ENCODE data around the gene CNTNAP5. TPM values are rescaled to one million over a fixed set of nuclear protein-coding genes. Genes with fewer than 3 reads are reported as not detected.

Gene CNTNAP5
- total RNA-seq, 1 donor from 2014 or later, result not detected

DNA sequence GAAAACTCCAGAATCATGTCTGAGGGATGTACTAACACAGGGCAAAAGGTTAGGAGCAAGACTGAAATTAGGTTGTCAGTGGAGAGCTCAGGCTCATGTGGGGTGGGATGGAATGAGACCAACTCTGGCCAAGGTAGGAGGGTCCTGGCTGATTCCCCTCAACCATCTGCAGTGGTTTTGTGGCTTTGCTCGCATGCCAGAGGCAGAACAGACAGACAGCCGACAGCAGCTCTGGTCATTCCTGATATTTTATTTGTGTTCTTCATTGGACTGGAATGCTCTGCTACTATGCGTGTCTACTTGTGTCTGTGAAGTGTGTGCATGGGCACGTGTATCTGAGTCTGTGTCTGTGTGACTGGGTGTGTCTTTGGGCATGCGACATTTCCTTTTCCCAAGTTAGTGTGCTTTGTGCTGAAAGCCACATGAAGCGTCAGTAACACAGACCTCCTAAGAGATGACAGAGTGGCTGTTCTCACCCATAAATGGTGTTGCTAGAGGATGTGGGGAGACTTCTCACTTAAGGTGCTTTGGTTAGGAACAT is 239.5 kb downstream of the CNTNAP5 start:
- FAIRE-seq (no peak), DNase-seq (ENCODE audit: low read depth) (no peak)
- TF ChIP-seq CTCF (IDR thresholded peaks at IDR 0.05; ENCODE audit: insufficient read depth, low read length, severe bottlenecking), result no peak
- no peaks in the 10 kb centered on the region for H3K36me3 ChIP-seq (ENCODE audit: control insufficient read depth, insufficient read depth, low read length)
- no peaks in the 10 kb centered on the region for H3K27me3 ChIP-seq (ENCODE audit: control insufficient read depth, insufficient read depth, low read length)
- no peak overlapping the region for H3K4me3 ChIP-seq (ENCODE audit: low read depth, low read length)

DNA sequence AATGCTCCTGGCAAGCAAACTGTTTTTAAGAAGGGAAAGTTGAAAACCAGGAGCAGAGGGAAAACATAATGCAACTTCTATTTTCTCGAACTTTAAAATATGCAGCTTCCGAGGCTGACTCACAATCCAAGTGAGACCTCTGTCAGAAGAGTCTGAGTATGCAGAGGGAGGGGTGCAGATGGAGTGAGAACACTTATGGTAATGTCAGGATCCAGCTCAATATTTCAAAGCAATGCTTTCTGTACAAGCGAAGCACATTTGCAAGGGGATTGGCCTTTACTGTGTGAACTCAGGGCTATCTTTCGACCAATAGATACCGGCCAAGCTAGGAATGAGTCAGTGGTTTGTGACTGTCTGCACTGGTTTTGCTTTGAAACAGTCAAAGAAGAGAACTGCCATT is 242.7 kb downstream of the CNTNAP5 start:
- Histone ChIP-seq H3K27me3 (ENCODE audit: control insufficient read depth, insufficient read depth, low read length) (no peaks in the 10 kb centered on the region), H3K4me3 (ENCODE audit: low read depth, low read length) (no peak overlapping the region), H3K36me3 (ENCODE audit: control insufficient read depth, insufficient read depth, low read length) (no peaks in the 10 kb centered on the region)
- FAIRE-seq, result no peak
- no peak for TF ChIP-seq CTCF (IDR thresholded peaks at IDR 0.05; ENCODE audit: insufficient read depth, low read length, severe bottlenecking)
- no peak for DNase-seq (ENCODE audit: low read depth)

- H3K36me3 ChIP-seq (ENCODE audit: control insufficient read depth, insufficient read depth, low read length), result no peaks in the 10 kb centered on the region
- no peak overlapping the region for H3K4me3 ChIP-seq (ENCODE audit: low read depth, low read length)
- no peak for TF ChIP-seq CTCF (IDR thresholded peaks at IDR 0.05; ENCODE audit: insufficient read depth, low read length, severe bottlenecking)
- DNase-seq (ENCODE audit: low read depth) (no peak), FAIRE-seq (no peak)
- no peaks in the 10 kb centered on the region for H3K27me3 ChIP-seq (ENCODE audit: control insufficient read depth, insufficient read depth, low read length)
Observed at GRCh38 chr2:124269348-124269747, 244.3 kb downstream of the CNTNAP5 start.

GRCh38 chr2:124272261-124272841 is 247.3 kb downstream of the CNTNAP5 start:
- H3K36me3 ChIP-seq (ENCODE audit: control insufficient read depth, insufficient read depth, low read length), result no peaks in the 10 kb centered on the region
- no peaks in the 10 kb centered on the region for H3K27me3 ChIP-seq (ENCODE audit: control insufficient read depth, insufficient read depth, low read length)
- no peak for FAIRE-seq

GRCh38 chr2:124281541-124281940 is 256.5 kb downstream of the CNTNAP5 start:
- Histone ChIP-seq H3K4me3 (ENCODE audit: low read depth, low read length) (no peak overlapping the region), H3K36me3 (ENCODE audit: control insufficient read depth, insufficient read depth, low read length) (no peaks in the 10 kb centered on the region), H3K27me3 (ENCODE audit: control insufficient read depth, insufficient read depth, low read length) (no peaks in the 10 kb centered on the region)
- FAIRE-seq (no peak), DNase-seq (ENCODE audit: low read depth) (no peak)
- TF ChIP-seq CTCF (IDR thresholded peaks at IDR 0.05; ENCODE audit: insufficient read depth, low read length, severe bottlenecking), result no peak

More at GRCh38 chr2:124272261-124272841, 247.3 kb downstream of the CNTNAP5 start:
- H3K4me3 ChIP-seq (ENCODE audit: low read depth, low read length), result no peak overlapping the region
- no peak for TF ChIP-seq CTCF (IDR thresholded peaks at IDR 0.05; ENCODE audit: insufficient read depth, low read length, severe bottlenecking)
- no peak for DNase-seq (ENCODE audit: low read depth)

DNA sequence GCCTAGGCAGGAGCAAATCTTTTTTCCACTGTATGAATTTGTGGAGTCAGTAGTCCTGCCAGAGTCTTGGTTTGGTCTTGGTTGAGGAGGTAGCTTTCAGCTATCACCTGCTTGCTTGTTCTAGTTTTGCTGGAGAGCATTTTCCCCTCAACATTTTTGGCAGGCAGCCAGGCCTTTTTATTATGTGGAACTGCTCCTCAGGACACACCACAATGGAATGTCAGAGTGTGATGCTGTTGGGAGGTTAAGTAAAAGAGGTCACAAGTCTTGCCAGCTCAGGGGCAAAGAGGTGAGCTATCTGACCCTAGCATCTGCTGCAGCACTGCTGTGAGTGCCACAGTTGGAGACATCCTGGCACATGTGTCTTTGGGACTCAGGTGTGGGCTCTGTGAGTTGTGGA is 258.0 kb downstream of the CNTNAP5 start:
- Histone ChIP-seq H3K36me3 (ENCODE audit: control insufficient read depth, insufficient read depth, low read length) (no peaks in the 10 kb centered on the region), H3K27me3 (ENCODE audit: control insufficient read depth, insufficient read depth, low read length) (no peaks in the 10 kb centered on the region), H3K4me3 (ENCODE audit: low read depth, low read length) (no peak overlapping the region)
- DNase-seq (ENCODE audit: low read depth), result peak; percentile 24
- FAIRE-seq, result no peak
- TF ChIP-seq CTCF (IDR thresholded peaks at IDR 0.05; ENCODE audit: insufficient read depth, low read length, severe bottlenecking), result no peak

Data from bronchial epithelial cell (primary cell).